ENCODE data around the gene MTX1.

Gene MTX1

DNA sequence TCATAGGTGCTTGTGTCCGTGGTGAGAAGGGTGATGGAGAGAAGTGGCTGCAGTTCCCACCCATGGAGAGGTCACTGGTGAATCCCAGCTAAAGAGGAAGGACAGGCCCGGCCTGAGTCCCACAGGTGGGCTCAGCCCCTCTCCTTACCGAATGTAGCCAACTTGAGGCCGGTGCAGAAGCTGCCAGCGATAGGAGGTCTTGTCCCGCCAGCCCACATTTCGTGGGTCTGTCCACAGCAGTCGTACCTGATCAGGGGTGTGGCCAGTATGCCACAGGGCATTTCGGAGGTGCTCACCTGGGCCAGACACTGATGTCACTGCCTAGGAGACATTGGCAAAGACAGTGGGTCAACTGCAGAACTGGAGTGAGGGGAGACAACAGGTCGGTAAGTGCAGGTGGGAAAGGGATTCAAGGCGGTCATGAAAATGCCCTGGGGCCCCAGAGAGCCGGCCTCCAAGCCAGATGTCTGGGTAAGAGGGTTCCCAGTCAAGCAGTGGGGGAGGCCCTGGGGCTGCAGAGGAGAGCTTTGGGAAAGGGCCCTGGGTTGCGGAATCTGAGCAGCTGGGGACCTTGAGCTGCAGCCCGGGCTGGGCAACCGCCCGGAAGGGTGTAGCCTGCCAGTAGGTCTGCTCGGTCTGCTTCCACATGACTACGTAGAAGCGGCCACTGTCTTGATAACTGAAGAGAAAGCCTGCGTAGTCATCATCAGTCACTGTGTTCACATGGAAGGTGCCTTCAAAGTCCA, 11.4 kb upstream of the MTX1 start:
- Histone ChIP-seq H3K36me3 (ENCODE audit: control insufficient read depth in 5 of 5, insufficient read depth in 5 of 5, low read length in 5 of 5) (peaks cover 0 to 30% (median 25%) of the 10 kb centered on the region in 5 donors), H3K4me1 (ENCODE audit: control insufficient read depth in 5 of 5, insufficient read depth in 5 of 5, low read length in 5 of 5) (peaks cover 6 to 46% (median 38%) of the 10 kb centered on the region in 5 donors), H3K27ac (ENCODE audit: low read depth, low read length) (peak overlapping the region; percentile 50), H3K27me3 (ENCODE audit: control insufficient read depth in 5 of 5, insufficient read depth in 4 of 5, low read length in 5 of 5) (no peaks in the 10 kb centered on the region), H3K4me3 (ENCODE audit: low read depth in 1 of 5, low read length in 5 of 5) (no peak overlapping the region), H3K9ac (ENCODE audit: low read length in 5 of 5) (peak overlapping the region in 1 of 5 donors; percentile 28), H3K9me3 (ENCODE audit: control insufficient read depth in 5 of 5, low read length in 5 of 5) (no peaks in the 10 kb centered on the region)

DNA sequence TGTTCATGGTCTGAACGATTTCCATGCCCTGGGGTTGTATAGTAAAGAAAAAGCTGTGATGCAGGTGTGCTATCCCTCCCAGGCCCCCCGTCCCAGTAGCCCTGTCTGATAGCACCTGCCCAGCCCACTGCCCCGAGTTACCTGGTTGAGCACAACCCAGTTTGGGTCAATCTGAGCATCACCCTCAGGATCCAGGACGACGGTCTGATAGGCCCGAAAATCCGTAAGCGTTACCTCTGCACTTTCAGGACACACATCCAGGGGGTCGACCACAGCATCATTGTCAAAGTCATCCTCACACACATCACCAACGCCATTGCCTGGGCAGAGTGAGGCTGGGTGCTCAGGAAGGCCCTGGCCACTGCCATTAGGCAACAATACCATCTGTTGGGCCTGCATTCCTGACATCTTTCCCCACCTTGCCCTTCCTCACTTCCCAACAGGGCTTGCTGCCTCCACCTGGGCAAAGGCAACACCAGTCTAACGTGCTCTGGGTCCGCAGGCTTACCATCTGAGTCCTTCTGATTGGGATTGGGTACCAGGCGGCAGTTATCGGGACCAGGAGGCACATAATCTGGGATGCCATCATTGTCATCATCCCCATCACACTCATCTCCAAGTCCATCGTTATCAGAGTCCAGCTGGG, 10.5 kb upstream of the MTX1 start:
- H3K4me1 ChIP-seq (ENCODE audit: control insufficient read depth in 5 of 5, insufficient read depth in 5 of 5, low read length in 5 of 5) = peaks cover 6 to 44% (median 36%) of the 10 kb centered on the region in 5 donors
- H3K27me3 ChIP-seq (ENCODE audit: control insufficient read depth in 5 of 5, insufficient read depth in 4 of 5, low read length in 5 of 5) = no peaks in the 10 kb centered on the region
- no peak overlapping the region for H3K4me3 ChIP-seq (ENCODE audit: low read depth in 1 of 5, low read length in 5 of 5)
- peaks cover 0 to 30% (median 25%) of the 10 kb centered on the region in 5 donors for H3K36me3 ChIP-seq (ENCODE audit: control insufficient read depth in 5 of 5, insufficient read depth in 5 of 5, low read length in 5 of 5)
- peak overlapping the region; percentile 50 for H3K27ac ChIP-seq (ENCODE audit: low read depth, low read length)
- H3K9ac ChIP-seq (ENCODE audit: low read length in 5 of 5) = no peak overlapping the region
- H3K9me3 ChIP-seq (ENCODE audit: control insufficient read depth in 5 of 5, low read length in 5 of 5) = no peaks in the 10 kb centered on the region

DNA sequence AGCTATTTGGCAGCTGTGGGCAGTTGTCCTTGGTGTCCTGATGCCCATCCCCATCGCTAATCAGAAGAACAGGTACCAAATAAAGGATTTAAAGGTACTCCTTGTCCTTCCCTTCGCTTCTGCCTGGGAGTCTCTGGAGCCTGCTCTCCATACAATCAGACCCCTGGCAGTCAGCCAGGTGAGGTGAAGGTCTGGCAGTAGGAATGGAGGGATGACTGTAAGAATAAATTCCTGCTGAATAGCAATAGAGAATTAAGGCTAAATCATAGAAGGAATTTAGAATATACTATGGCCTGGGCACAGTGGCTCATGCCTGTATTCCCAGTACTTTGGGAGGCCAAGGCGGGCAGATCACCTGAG, 10.0 kb upstream of the MTX1 start:
- H3K4me3 ChIP-seq (ENCODE audit: low read depth in 1 of 5, low read length in 5 of 5) = no peak overlapping the region
- no peak overlapping the region for H3K9ac ChIP-seq (ENCODE audit: low read length in 5 of 5)
- H3K9me3 ChIP-seq (ENCODE audit: control insufficient read depth in 5 of 5, low read length in 5 of 5) = no peaks in the 10 kb centered on the region
- peaks cover 6 to 39% (median 31%) of the 10 kb centered on the region in 5 donors for H3K4me1 ChIP-seq (ENCODE audit: control insufficient read depth in 5 of 5, insufficient read depth in 5 of 5, low read length in 5 of 5)
- no peak overlapping the region for H3K27ac ChIP-seq (ENCODE audit: low read depth, low read length)
- H3K27me3 ChIP-seq (ENCODE audit: control insufficient read depth in 5 of 5, insufficient read depth in 4 of 5, low read length in 5 of 5) = no peaks in the 10 kb centered on the region
- peaks cover 0 to 30% (median 25%) of the 10 kb centered on the region in 5 donors for H3K36me3 ChIP-seq (ENCODE audit: control insufficient read depth in 5 of 5, insufficient read depth in 5 of 5, low read length in 5 of 5)

DNA sequence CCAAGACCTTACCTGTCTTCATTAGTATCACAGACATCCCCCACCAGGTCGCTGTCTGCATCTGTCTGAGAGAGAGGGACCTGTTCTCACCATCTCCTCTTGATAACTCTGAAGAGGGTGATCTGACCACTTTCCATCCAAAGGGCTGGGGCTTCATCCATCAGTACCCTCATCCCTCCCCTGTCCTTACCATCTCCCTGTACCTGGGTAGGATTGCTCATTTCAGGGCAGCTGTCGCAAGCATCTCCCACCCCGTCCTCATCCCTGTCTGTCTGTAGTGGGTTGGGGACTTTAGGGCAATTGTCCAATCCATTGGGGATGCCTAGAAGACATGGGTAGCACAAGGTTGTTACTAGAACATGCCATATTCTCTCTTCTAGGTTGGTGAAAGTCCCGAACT, 8.7 kb upstream of the MTX1 start:
- Histone ChIP-seq H3K27me3 (ENCODE audit: control insufficient read depth in 5 of 5, insufficient read depth in 4 of 5, low read length in 5 of 5) (no peaks in the 10 kb centered on the region), H3K4me3 (ENCODE audit: low read depth in 1 of 5, low read length in 5 of 5) (no peak overlapping the region), H3K9ac (ENCODE audit: low read length in 5 of 5) (no peak overlapping the region), H3K36me3 (ENCODE audit: control insufficient read depth in 5 of 5, insufficient read depth in 5 of 5, low read length in 5 of 5) (peaks cover 0 to 30% (median 25%) of the 10 kb centered on the region in 5 donors), H3K27ac (ENCODE audit: low read depth, low read length) (no peak overlapping the region), H3K9me3 (ENCODE audit: control insufficient read depth in 5 of 5, low read length in 5 of 5) (no peaks in the 10 kb centered on the region), H3K4me1 (ENCODE audit: control insufficient read depth in 5 of 5, insufficient read depth in 5 of 5, low read length in 5 of 5) (peaks cover 4 to 26% (median 18%) of the 10 kb centered on the region in 5 donors)

DNA sequence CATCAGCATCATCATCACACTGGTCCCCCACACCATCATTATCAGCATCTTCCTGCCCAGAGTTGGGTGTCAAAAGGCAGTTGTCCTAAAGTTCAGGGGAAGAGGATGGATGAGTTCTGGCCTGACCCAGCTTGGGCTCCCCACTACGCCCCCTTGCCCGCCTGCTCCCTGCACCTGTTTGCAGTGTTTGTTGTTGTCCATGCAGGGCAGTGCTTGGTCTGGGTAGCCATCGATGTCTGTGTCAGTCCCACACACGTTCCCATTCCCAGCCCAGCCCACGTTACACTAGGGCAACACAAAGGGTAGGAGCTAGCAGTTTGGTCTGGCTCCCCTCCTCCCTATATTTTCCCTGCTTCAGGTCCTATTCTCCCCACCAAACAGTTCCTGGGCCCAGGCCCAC, 7.6 kb upstream of the MTX1 start:
- Histone ChIP-seq H3K9ac (ENCODE audit: low read length in 5 of 5) (no peak overlapping the region), H3K9me3 (ENCODE audit: control insufficient read depth in 5 of 5, low read length in 5 of 5) (no peaks in the 10 kb centered on the region), H3K36me3 (ENCODE audit: control insufficient read depth in 5 of 5, insufficient read depth in 5 of 5, low read length in 5 of 5) (peaks cover 0 to 30% (median 25%) of the 10 kb centered on the region in 5 donors), H3K4me1 (ENCODE audit: control insufficient read depth in 5 of 5, insufficient read depth in 5 of 5, low read length in 5 of 5) (peaks cover 0 to 18% (median 10%) of the 10 kb centered on the region in 5 donors), H3K27me3 (ENCODE audit: control insufficient read depth in 5 of 5, insufficient read depth in 4 of 5, low read length in 5 of 5) (no peaks in the 10 kb centered on the region), H3K27ac (ENCODE audit: low read depth, low read length) (no peak overlapping the region), H3K4me3 (ENCODE audit: low read depth in 1 of 5, low read length in 5 of 5) (no peak overlapping the region)

DNA sequence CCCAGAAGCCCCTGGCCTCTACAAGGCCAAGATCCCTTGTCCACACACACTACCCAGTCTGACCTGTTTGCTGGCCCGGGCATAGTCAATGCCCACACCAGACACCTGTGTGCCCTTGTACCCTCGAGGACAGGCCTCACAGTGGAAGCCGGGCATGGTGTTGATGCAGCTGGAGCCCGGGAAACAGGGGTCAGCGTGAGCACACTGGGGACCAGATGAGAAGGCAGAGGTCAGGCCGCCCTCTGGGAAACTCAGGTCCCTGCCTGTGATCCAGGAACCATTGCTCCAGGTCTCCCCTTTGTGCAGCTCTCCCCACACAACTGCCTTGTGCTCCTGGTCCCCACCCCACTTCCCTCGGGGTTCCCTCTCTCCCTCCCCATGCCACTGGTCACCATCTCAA, 6.3 kb upstream of the MTX1 start:
- no peak overlapping the region for H3K4me3 ChIP-seq (ENCODE audit: low read depth in 1 of 5, low read length in 5 of 5)
- peaks cover under 1 to 16% (median 6%) of the 10 kb centered on the region in 5 donors for H3K4me1 ChIP-seq (ENCODE audit: control insufficient read depth in 5 of 5, insufficient read depth in 5 of 5, low read length in 5 of 5)
- H3K9me3 ChIP-seq (ENCODE audit: control insufficient read depth in 5 of 5, low read length in 5 of 5) = no peaks in the 10 kb centered on the region
- H3K27me3 ChIP-seq (ENCODE audit: control insufficient read depth in 5 of 5, insufficient read depth in 4 of 5, low read length in 5 of 5) = no peaks in the 10 kb centered on the region
- H3K9ac ChIP-seq (ENCODE audit: low read length in 5 of 5) = no peak overlapping the region
- H3K27ac ChIP-seq (ENCODE audit: low read depth, low read length) = no peak overlapping the region
- H3K36me3 ChIP-seq (ENCODE audit: control insufficient read depth in 5 of 5, insufficient read depth in 5 of 5, low read length in 5 of 5) = peaks cover 0 to 24% (median 17%) of the 10 kb centered on the region in 5 donors

DNA sequence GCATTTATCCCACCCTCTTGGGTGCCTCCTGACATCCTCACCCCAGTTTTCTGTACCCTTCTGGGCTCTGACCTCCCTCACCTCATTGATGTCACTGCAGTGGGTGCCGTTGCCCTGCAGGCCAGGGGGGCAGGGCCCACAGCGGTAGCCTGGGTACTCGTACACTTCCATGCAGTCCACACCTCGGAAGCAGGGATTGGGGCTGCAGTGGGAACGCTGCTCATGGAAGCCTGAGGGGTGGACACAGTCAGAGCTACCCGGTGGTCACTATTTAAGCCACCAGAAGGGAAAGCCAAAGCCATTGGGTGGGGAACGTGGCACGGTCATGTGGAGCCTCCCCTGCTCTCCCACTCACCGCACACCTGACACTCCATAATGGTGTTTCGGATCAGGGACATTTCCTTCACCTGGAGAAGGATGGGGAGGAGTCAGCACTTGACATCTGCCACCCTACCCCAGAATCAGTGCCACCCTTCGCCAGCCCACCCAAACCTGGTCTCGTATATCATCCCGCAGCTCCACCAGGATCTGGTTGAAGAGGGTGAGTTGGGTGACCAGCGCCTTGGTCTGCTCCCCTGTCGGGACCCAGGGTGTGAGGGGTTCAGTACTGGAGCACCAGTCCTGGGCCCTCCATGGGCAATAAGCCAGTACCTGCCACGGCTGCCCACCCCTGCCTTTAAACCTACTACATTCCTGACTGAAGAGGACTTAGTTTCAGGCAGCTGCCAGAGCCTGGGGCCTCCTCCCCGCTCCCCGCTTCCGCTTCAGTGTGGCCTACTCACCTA, 5.6 kb upstream of the MTX1 start:
- peaks cover 4 to 18% (median 12%) of the 10 kb centered on the region in 5 donors for H3K4me1 ChIP-seq (ENCODE audit: control insufficient read depth in 5 of 5, insufficient read depth in 5 of 5, low read length in 5 of 5)
- no peak overlapping the region for H3K4me3 ChIP-seq (ENCODE audit: low read depth in 1 of 5, low read length in 5 of 5)
- peaks cover 0 to 20% (median 11%) of the 10 kb centered on the region in 5 donors for H3K36me3 ChIP-seq (ENCODE audit: control insufficient read depth in 5 of 5, insufficient read depth in 5 of 5, low read length in 5 of 5)
- no peaks in the 10 kb centered on the region for H3K27me3 ChIP-seq (ENCODE audit: control insufficient read depth in 5 of 5, insufficient read depth in 4 of 5, low read length in 5 of 5)
- no peaks in the 10 kb centered on the region for H3K9me3 ChIP-seq (ENCODE audit: control insufficient read depth in 5 of 5, low read length in 5 of 5)
- no peak overlapping the region for H3K9ac ChIP-seq (ENCODE audit: low read length in 5 of 5)
- no peak overlapping the region for H3K27ac ChIP-seq (ENCODE audit: low read depth, low read length)

DNA sequence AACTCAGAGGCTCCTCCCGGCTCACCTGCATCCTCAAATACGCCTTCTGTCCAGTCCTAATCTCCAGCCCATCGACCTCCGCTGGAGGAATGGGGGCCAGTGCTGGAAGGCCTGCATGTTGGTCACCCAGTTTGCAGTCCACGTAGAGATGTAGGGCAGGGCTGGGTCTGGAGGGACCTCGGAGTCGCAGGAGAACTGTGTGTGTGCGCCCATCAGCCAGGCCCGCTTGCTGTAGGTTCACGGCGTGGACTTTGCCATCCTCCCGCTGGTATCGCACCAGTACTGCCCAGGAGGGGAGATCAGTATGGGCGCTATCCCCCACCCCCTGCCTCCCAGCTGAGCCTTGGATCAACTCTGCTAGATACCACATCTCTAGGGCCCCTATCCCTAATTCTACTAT, 3.5 kb upstream of the MTX1 start:
- Histone ChIP-seq H3K27ac (ENCODE audit: low read depth, low read length) (no peak overlapping the region), H3K4me1 (ENCODE audit: control insufficient read depth in 5 of 5, insufficient read depth in 5 of 5, low read length in 5 of 5) (peaks cover 8 to 28% (median 28%) of the 10 kb centered on the region in 5 donors), H3K4me3 (ENCODE audit: low read depth in 1 of 5, low read length in 5 of 5) (no peak overlapping the region), H3K9me3 (ENCODE audit: control insufficient read depth in 5 of 5, low read length in 5 of 5) (no peaks in the 10 kb centered on the region), H3K36me3 (ENCODE audit: control insufficient read depth in 5 of 5, insufficient read depth in 5 of 5, low read length in 5 of 5) (peaks cover 0 to 12% (median 6%) of the 10 kb centered on the region in 5 donors), H3K9ac (ENCODE audit: low read length in 5 of 5) (no peak overlapping the region), H3K27me3 (ENCODE audit: control insufficient read depth in 5 of 5, insufficient read depth in 4 of 5, low read length in 5 of 5) (no peaks in the 10 kb centered on the region)

DNA sequence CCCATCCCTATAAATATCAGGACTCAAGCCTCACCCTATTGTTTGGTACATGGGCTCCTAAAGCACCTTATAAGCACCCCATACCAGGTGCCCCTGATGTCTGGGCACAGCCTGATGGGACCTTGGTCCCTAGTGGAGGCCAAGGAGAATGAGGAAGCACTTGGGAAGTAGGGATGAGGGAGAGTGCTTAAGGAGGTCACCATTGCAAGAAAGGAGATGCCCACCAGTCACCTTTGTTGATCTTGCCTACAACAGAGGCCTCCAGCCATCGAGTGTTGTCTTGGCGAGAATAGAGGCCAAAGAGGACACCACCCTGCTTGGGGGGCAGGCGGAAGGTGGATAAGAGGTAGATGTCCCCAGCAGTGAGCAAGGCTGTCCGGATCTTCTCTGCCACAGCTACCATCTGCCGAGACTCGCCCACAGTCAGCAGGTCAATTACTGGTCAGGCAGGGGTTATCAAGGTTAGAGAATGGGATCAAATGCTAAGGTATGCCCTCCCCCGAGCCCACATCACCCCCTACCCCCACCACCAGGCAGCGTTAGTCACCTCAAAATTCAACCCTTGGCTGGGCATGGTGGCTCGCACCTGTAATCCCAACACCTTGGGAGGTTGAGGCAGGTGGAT, 2.4 kb upstream of the MTX1 start:
- H3K36me3 ChIP-seq (ENCODE audit: control insufficient read depth in 5 of 5, insufficient read depth in 5 of 5, low read length in 5 of 5) = peaks cover 0 to 9% (median 3%) of the 10 kb centered on the region in 5 donors
- H3K27me3 ChIP-seq (ENCODE audit: control insufficient read depth in 5 of 5, insufficient read depth in 4 of 5, low read length in 5 of 5) = no peaks in the 10 kb centered on the region
- H3K4me1 ChIP-seq (ENCODE audit: control insufficient read depth in 5 of 5, insufficient read depth in 5 of 5, low read length in 5 of 5) = peaks cover 8 to 30% (median 28%) of the 10 kb centered on the region in 5 donors
- H3K9me3 ChIP-seq (ENCODE audit: control insufficient read depth in 5 of 5, low read length in 5 of 5) = no peaks in the 10 kb centered on the region
- no peak overlapping the region for H3K9ac ChIP-seq (ENCODE audit: low read length in 5 of 5)
- no peak overlapping the region for H3K27ac ChIP-seq (ENCODE audit: low read depth, low read length)
- H3K4me3 ChIP-seq (ENCODE audit: low read depth in 1 of 5, low read length in 5 of 5) = no peak overlapping the region
